RPMI8226 (cell line): ENCODE results near the gene ADAT3.

Source experiments
- DNase-seq: peaks from one replicate; pipeline ENCODE4 v3.0.0-alpha.2; 2015

The ADAT3 gene

DNA sequence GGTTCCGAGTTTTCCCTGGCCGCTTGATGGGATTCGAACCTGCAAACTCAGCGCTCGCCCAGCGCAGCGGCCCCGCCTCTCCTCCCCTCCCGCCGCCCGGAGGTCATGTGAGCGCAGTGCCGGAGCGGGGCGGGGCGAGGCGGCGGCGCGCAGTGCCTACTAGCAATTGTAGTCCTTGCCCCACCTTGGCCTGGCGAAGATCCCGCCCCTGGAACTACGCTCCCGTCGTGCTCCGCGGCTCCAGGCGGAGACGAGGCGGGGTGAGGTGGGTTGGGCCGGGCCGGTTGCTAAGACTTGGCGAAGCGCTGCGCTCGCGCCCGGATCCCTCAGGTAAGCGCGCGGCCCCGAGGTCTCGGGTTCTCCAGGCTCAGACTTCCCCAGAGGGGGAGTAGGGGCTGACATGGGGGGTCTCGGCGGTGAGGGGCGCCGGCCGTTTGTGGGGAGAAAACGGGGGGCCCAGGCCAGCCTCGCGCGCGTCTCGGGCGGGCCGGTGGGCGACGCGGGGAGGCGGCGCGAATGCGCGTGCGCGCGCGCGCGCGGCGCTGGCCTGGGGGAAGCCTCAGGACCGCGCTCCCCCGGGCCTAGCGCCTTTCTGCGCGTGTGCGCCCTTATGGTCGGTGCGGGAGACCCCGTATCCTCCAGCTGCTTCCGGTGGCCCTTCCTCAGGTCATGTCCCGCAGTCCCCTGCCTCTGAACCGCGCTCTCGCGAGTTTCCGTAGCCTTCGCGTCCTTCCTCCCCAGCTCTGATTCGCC lies at the start of gene ADAT3, which contains the start of gene SCAMP4:
Gene ADAT3, plus strand, starts transcription at position 290 of the 753 bp plus-strand sequence. CDS start 6,649 bp downstream, outside the sequence.
Gene SCAMP4, plus strand, starts transcription at position 290 of the 753 bp plus-strand sequence. CDS start 9,621 bp downstream, outside the sequence.
- peak; percentile 99 for DNase-seq

- DNase-seq: peak; percentile 40
These were observed 49.4 kb upstream of the ADAT3 start for GRCh38 chr19:1855828-1856255.

DNA sequence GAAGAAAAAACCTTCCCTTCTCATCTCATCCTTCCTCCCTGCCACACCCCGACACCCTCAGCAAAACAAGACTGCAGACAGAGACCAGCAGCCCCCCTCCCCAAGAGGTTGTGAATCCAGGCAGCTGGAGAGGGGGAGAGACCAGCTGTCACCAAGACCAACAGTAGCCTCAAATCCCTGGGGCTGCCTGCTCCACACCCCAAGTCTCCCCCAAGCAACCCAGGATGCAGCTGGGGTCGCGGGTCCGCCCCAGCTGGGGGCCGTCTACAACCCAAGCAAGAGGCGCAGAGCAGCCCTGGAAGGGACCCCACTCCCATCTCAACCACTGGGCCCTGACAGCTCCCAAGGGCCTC lies 48.9 kb upstream of the ADAT3 start:
- DNase-seq: no peak

DNA sequence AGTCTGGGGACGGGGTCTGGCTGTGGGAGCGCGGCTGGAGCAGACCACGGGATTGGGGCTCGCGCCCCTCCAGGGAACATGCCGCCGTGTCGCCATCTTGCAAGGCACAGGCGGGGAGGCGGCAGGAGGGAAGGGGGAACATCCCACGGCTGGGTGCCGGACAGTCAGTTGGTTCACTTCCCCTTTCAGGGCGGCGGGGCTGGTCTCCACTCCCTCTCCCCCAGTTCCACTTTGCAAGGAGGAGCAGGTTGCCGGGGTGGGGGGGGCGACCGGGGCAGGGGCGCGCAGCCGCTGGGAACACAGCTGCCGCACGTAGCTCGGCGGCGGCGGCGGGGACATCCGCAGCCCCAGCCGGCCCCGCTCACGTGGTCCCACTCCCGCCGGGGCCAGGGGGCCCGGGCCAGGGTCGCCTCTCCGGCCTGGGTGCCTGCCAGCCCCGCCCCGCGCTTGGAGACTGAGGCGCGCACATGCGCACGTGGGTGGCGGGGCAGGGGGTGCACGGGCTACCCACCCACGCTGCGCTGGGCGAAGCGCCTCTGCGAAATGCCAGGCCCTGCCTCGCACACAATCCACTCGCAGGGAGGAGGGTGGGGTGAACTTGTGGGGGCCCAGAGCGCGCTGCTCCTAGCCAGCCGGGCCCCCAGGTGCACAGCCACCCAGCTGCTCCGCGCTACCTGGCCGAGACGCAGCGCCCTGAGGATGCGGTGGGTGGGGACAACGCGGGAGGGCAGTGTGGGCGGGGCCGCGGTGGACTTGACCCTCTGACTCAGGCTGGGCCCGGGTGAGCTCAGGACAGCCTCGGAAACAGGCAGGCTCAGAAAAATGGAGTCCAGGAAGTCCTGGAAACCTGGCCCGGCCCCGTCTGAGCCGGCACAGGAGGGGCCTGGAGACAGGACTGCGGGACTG lies 48.2 kb upstream of the ADAT3 start:
- peak; percentile 92 for DNase-seq

DNA sequence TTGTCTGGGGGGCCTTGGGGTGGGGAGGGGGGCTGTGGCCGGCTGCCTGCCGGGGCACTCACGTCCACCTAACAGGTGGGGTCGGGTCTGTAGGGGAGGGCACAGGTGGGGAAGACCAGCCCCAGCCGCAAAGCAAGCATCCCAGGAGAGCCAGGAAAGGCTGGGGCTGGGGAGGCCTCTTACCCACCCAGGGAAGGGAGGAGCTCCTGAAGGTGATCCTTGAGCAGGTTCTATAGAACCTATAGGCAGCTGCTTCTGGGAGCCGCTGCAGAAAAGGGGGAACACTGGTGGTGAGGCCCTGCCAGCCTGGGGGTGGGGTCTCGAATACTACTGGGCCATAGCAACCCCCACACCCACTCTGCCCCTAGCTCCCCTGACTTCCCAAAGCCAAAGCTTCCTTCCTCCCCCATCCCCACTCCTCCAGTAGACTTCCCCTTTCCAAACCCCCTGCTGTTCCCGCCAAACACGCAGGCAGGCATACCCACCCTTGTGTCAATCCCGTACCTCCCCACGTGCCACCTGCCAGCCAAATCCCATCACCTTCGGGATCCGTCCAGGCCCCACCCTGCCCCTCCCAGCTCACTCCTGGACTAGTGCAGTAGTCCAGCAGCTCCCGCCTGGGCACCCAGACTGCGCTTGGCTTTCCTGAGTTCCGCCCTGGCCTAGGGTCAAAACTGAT lies 47.4 kb upstream of the ADAT3 start:
- DNase-seq: peak; percentile 25

GRCh38 chr19:1858412-1859081 lies 46.7 kb upstream of the ADAT3 start:
- peak; percentile 27 for DNase-seq

DNA sequence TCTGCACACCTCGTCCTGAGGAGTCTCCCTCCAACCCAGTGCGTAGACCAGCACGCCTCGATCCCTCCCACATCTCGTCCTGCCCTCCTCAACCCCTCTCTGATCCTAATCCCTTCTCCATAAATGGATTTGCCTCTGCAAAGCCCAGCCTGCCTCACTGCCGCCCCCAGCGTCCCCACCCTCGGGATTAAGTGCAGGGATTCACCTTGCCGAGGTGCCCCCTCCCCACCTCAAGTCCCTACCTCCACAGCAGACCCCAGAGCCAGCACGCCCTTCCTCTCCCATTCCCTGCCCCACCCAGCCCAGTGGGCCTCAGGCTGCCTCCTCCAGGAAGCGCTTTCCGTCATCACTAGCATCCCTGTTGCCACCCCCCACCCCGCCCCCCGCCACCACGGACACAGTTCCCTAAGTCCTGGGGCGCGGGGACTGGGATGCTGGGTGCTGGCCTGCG lies 45.8 kb upstream of the ADAT3 start:
- no peak for DNase-seq

DNA sequence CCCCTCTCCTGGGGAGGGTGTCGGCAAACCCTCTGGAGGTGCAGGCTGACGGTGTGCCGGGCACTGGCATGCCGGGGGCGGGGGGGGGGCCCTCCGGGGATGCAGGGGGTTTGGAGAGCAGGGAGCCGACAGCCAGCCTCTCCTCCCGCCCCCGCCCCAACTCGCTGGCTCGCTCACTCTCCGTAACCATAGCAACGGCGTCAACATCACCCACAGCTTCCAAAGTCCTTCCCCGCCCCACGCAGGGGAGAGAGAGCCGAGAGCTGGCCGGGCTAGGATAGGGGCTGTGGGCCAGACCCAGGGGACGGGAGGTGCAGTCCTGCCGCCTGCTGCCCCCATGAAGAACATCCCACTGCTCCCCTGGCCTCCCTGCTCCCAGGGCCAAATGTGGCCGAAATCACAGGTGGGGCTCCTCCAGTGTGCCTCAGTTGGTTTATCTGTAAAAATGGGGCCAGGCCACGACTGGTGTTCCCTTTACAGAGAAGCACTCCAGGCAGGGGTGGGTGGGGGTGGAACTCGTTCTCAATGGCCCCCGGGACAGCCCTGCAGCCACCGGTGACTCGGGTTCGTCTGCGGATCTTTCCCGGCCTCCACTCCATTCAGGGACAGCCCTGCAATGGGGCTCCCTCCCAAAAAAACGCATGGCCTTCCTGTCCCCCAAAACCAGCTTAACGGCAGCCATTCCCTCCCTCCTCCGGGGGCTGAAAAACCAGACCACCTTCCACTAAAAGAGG lies 45.0 kb upstream of the ADAT3 start:
- DNase-seq: no peak

GRCh38 chr19:1860821-1861598 lies 44.2 kb upstream of the ADAT3 start:
- DNase-seq: no peak

GRCh38 chr19:1861599-1862031 lies 43.6 kb upstream of the ADAT3 start:
- DNase-seq: no peak

- no peak for DNase-seq
These were observed 43.2 kb upstream of the ADAT3 start for GRCh38 chr19:1862068-1862423.

- DNase-seq: peak; percentile 77
These were observed 42.5 kb upstream of the ADAT3 start for GRCh38 chr19:1862424-1863327.

- no peak for DNase-seq
These were observed 41.9 kb upstream of the ADAT3 start, which contains the start of gene KLF16 for GRCh38 chr19:1863328-1863637. TSS of gene KLF16 (minus strand) at chr19:1863579. CDS start at chr19:1863497, 82 bp downstream.

DNA sequence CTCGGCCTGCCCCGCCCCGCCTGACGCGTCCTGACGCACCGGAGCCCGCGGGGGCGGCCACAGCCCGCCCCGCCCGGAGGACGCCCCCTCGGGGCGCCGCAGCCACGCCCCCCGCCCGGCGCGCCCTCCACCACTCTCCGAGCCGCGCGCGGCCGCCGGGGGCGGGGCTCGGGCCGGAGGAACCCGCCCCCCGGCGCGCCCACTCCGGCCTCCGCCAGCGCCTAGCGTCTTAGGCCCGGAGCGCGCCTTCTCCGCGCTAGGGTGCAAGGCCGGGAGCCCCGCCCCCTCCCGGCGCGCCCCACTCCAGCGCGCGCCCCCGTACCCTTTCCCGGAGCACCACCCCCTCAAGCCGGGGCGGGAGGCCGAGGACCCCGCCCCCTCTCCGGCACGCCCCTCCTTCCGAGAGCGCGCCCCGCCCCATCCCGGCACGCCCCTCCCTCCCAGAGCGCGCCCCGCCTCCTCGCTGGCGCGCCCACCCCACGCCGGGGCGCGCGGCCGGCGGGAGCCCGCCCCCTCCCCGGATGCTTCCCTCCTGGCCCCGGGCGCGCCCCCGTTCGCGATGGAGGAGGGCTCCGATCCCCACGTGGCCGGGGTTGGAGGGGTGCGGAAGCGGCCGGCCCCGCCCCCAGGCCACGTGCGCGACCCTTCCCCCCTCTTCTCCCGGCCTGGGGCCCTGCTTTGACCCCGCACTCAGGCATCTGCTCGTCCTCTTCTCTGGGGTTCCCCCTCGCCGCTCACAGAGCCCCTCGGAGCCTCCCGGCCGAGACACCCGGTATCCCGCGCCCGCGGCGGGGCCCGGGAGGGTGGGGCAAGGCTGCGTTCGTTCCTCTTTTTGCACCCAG lies 41.3 kb upstream of the ADAT3 start:
- peak; percentile 97 for DNase-seq

DNA sequence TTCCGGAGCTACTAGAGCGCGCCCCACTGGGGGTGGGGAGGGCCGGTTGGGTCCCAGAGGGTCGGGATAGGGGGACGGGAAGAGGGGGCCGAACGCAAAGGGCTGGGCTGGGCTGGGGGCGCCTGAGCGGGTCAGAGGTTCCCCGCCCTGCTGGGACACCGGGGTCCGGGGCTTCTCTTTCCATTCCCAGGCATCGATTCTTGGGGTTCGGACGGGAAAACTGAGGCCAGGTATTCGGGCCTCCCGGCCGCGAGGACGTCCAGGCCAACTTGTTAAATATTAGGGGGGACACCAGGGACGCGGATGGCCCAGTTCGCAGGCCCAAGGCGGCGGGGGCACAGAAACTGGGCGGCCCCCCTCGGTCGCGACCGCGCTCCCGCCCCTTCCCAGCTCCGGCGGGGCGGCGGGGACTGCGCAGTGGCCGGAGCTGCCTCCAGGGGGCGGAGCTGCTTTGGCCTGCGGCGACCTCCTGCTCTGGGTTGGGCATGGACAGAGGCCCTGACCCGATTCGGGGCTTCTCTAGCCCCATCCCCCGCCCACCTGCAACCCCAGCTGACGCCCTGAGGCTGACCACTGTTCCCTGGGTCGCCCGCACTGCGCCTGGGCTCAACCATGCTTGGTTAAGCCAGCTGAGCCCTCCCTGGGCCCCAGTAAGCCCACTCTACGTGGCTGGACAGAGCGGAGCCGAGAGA lies 40.6 kb upstream of the ADAT3 start:
- peak; percentile 81 for DNase-seq

DNA sequence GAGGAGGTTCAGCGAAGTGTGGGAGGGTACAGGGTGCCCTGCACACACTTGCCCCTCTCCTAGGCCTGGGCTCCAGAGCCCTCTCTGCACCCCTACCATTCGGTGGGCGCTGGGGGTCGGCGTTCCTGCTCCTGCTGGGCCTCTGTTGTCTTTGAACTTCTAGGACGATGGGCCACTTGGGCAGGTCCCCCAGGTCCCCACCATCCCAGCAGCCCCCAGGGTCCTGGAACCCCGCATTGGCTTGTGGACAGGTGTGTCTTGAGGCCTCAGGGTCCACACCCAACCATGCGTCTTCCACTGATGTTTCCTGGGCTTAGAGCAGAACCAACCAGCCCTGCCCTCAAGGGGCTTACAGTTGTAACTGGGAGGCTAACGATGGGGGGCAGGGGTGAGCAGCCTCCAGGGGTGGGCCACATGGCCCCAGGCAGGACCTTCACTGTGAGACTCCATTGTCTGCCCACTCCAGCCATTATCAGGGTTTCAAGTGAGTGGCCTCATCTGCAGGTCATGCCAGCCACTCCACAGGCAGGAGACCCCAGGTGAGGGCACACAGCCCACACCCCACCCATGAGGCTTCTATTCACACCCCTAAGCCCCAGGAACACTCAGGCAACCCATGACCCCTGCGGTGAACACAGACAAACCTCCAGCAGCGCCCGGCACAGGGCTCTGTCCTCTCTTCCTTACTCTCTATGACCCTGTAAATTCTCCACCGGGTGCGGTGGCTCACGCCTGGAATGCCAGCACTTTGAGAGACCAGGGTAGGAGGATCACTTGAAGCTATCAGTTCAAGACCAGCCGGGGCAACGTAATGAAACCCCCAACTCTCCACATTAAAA lies 39.8 kb upstream of the ADAT3 start:
- DNase-seq: no peak

DNA sequence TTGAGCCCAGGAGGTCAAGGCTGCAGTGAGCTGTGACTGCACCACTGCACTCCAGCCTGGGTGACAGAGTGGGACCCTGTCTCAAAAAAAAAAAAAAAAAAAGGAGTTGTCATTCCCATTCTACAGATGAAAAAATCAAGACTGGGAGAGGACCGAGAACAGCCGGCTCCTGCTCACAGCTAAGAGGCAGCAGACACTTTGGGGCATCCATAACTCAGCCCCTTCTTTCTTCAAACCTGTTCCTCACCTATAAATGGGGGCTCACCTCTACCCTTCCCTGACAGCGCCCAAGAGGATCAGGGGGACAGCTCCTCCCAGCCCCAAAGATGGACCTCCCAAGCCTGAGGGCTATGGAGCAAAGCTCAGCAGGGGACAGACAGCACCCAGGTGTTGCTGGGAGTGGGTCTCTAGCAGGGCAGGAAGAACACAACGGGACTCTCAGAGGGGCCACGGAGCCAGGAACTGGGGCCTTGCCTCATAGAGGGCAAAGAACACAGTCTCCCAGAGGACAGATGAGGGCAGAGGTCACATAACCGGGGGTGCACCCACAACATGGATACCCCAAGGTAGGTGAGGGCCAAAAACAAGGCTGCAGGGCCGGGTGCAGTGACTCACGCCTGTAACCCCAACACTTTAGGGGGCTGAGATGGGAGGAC lies 38.4 kb upstream of the ADAT3 start:
- DNase-seq: no peak
